GM19035 (cell line): ENCODE results near the gene C20orf204.

ENCODE experiments used
- ATAC-seq: cut with Tn5 transposase; IDR thresholded peaks from one replicate; pipeline ENCODE4 v1.9.1; 2021; ENCODE audit not compliant: unreplicated experiment

The C20orf204 gene

DNA sequence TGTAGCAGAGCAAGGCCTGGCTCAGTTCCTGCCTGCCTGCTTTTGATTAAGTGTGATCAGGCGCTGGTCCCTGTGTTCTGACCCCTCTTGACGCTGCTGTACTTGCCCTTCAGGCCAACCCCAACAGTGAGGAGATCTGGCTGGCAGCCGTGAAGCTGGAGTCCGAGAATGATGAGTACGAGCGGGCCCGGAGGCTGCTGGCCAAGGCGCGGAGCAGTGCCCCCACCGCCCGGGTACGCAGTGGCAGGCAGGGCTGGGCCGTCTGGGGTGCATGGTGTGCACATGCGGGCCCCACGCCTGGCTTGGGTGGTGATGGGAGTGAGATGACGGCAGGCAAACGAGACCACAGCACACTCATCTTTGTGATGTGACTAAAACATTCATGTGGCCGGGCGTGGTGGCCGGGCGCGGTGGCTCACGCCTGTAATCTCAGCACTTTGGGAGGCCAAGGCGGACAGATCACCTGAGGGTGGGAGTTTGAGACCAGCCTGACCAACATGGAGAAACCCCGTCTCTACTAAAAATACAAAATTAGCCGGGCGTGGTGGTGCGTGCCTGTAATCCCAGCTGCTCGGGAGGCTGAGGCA is 10.1 kb upstream of the C20orf204 start:
- no peak for ATAC-seq

- no peak for ATAC-seq
Observed at GRCh38 chr20:64027981-64028685, 7.8 kb upstream of the C20orf204 start.

DNA sequence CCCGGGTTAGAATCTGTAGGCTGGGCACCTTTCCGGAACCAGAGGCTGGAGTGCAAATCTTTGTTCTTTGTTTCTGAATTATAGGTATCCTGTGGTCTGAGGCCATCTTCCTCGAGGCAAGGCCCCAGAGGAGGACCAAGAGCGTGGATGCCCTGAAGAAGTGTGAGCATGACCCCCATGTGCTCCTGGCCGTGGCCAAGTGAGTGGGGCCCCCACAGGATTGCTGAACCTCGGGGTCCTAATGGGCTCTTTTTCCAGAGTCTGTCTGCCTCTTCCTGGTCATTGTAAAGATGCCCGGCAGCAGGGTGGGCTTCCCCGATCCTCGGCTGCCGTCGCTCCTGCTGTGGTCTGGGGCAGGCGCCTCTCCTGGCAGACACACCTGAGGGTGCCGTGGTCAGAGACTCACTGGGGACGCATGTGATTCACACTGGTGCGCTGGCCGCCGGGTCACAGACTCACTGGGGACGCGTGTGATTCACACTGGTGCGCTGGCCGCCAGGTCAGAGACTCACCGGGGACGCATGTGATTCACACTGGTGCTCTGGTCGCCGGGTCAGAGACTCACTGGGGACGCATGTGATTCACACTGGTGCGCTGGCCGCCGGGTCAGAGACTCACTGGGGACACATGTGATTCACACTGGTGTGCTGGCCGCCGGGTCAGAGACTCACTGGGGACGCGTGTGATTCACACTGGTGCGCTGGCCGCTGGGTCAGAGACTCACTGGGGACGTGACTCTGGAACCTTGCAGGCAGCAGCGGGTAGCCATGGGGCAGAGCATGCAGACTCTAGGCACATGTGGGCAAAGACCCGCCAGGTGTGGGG is 6.5 kb upstream of the C20orf204 start:
- ATAC-seq, result no peak

- no peak for ATAC-seq
Observed at GRCh38 chr20:64030371-64031134, 5.4 kb upstream of the C20orf204 start.

DNA sequence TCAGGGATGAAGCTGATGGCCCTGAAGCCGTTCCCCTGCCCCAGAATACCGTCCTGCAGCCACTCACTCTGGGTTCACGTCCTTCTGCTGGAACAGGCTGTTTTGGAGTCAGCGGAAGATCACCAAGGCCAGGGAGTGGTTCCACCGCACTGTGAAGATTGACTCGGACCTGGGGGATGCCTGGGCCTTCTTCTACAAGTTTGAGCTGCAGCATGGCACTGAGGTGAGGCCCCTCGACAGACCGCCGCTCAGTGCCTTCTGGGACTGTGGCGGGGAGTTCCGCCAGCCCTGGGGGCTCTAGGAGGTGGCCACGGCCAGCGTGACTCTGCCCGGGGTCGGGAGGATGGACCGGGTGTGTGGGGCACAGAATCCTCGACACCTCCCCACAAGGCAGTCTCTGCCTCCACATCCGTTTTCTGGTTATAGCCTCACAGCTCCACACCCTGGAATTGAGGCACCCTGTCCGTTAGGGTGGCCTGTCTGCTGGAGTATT is 4.1 kb upstream of the C20orf204 start:
- no peak for ATAC-seq

DNA sequence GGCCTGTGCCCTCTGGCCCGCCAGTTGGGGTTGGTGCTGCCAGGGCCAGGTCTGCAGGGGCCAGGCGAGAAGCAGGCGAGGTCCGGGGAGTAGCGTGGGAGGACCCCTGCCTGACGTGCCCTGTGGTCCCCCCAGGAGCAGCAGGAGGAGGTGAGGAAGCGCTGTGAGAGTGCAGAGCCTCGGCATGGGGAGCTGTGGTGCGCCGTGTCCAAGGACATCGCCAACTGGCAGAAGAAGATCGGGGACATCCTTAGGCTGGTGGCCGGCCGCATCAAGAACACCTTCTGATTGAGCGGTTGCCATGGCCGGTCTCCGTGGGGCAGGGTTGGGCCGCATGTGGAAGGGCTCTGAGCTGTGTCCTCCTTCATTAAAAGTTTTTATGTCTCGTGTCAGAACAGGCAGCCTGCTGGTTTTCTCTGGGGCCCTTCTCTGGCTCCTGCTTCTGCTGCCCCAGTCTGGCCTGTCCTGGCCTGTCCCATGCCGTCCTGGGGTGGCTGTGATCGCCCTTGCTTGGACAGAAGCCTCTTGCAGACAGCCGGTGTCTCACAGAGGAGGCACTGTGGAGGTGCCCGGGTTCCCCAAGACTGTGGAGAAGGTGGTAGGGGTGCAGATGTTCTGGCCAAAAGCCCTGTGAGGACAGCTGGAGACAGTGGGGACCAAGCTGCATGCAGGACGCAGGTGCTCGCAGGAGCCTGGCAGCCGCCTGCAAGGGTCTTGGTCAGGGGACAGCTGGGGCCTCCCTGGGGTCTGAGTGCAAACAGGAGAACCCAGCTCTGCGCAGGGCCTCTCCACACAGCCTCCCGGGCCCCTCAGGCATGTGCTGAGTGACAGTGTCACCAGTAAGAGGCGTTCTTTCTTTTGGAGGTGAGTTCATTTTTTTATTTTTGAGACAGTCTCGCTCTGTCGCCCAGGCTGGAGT is 3.0 kb upstream of the C20orf204 start:
- ATAC-seq, result no peak

DNA sequence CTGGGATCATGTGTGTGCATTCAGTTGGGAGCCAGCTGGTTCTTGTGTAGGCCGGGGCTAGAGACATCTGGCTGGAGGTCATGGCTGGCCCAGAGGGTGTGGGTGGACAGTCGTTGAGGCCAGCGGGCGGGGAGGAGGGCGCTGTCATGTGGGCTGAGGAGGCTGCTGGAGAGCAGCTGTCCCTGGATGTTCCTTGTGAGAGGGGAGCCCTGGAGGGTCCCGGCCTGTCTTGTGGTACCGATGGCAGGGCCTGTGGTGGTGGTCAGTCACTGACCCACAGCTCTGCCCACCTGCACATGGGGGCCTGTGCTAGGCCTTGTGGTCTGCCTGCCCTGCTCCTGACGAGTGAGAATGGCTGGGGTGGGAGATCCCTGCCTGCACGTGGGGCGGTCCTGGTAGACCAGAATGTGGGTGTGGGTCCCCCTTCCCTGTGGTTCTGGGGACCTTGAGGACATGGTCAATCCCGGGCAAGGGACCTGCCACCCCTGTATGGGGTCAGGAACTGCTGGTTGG is 1.9 kb upstream of the C20orf204 start:
- ATAC-seq, result no peak

- ATAC-seq, result no peak
Observed at GRCh38 chr20:64035066-64035932, 683 bp upstream of the C20orf204 start.

GRCh38 chr20:64036346-64037198 is 590 bp downstream of the C20orf204 start:
- no peak for ATAC-seq

GRCh38 chr20:64037199-64037497 is 1.2 kb downstream of the C20orf204 start:
- no peak for ATAC-seq

GRCh38 chr20:64037498-64038213 is 1.7 kb downstream of the C20orf204 start:
- ATAC-seq, result no peak

DNA sequence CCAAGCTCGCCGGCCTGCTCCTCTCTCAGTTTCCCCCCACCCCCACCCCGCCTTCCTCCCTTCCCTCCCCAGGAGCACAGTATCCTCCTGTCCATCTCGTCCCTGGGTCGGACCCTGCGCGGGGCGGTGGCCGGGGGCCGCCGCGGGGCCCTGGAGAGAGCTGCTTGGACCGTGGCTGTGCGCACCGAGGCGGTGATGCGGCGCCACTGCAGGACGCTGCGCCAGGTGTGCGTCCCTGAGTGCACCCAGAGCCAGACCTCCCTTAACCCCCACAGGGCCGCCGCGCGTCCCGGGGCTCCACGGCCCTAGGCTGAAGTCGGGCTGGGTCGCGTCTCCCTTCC is 2.2 kb downstream of the C20orf204 start:
- peak; percentile 15 for ATAC-seq

DNA sequence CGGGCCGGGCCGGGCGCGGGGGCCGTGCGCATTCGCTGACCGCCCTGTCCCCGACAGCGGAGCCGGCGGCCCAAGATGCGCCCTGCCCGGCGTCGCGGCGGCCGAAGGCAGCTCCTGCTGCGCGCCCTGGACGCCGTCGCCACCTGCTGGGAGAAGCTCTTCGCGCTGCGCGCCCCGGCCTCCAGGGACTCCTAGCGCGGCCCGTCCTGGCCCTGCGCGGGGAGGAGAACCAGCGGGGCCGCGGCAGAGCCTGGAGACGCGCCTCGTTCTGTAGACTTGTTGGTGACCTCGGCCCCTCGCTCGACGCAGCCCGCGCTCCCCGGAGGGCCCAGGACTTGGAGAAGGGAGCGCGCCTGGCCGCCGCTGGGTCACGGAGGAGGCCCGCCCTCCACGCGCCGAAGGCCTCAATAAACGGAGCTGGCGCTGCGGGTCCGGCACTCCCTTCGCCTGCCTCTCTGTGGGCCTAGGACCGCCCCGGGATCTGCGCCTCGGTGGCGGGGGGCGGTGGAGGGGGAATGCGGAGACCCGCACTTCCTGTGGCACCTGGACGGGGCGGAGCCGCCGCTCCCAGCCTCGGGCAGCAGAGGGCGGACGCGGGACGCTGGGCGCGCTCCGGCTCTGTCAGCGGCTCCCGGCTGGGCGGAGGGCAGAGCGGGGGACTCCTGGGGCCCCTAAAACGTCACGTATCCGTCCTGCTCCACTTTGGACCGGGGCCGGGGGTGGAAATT is 2.7 kb downstream of the C20orf204 start:
- ATAC-seq, result peak; percentile 63

GRCh38 chr20:64039293-64040160 is 3.5 kb downstream of the C20orf204 start:
- ATAC-seq, result no peak

DNA sequence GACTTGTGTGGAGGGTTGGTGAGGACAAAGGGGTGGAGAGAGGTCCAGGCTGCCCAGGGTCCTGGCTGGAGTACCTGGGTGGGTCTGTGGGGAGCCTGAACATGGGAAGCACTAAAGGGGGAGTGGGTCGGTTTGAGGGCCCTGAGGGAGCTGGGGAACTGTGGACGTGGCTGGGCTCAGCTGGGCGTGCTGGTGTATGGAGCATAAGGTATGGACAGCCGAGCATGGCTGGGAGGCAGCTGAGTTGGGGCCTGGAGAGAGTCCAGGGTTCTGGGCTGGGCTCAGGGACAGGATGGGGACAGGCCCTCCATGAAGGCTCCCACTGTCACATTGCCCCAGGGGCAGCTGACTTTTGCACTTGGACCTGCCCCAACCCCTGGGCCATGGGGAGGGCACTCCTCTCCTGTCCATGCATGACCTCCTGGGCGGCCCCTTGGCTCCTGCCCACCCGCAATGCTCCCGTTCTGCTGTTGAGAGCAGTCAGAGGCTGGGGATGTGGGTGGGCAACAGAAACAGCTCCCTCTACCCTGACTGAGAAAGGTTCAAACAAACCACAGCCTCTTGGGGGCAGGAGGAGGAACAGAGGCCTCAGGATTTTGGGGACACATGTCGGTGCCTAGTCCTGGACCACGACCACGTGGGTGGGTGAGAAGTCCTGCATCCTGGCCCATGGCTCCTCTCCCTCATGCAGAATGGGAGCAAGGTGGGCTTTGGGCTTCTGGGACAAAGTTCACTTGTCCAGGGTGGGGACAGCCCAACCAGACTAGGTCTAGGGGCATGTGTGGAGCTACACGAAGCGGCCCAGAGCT is 4.5 kb downstream of the C20orf204 start:
- ATAC-seq, result no peak
